Astrocyte of the hippocampus (primary cell): Measurements from ENCODE around the gene DMAC1.
A peak's percentile ranks its signal among the peaks of the same experiment; 100 is the strongest.

Experiments used
- DNase-seq: peaks from one replicate; pipeline ENCODE4 v3.0.0; 2011; ENCODE audit warnings: low read depth, low spot score

DMAC1 gene

GRCh38 chr9:7799234-7799943 is at the start of gene DMAC1:
Gene DMAC1, minus strand, starts transcription at chr9:7799778. Its CDS starts 44 bp downstream, at chr9:7799734.
- peak; percentile 91 for DNase-seq

- DNase-seq, result no peak
These were observed 49.8 kb upstream of the DMAC1 start for GRCh38 chr9:7849362-7849761.

DNA sequence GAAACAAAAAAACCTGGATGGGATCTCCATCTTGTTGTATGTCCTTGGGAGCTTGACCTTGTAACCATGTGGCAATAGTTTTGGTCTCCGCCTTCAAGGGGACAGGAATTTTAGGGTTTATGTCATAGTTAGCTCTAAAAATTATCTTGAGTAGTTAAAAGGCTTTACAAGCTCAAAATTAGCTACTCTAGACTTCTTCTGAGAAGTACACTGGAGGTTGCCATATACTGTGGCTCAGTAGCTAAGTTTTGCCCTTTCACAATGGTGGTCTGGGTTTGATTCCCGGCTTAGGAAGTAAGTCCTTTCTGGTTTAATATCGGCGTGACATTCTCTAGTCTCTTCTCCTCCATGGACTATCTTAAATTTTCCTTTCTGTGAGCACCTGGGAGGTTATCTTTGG is 48.9 kb upstream of the DMAC1 start:
- DNase-seq, result no peak

GRCh38 chr9:7844242-7844641 is 44.7 kb upstream of the DMAC1 start:
- DNase-seq, result peak; percentile 24

DNA sequence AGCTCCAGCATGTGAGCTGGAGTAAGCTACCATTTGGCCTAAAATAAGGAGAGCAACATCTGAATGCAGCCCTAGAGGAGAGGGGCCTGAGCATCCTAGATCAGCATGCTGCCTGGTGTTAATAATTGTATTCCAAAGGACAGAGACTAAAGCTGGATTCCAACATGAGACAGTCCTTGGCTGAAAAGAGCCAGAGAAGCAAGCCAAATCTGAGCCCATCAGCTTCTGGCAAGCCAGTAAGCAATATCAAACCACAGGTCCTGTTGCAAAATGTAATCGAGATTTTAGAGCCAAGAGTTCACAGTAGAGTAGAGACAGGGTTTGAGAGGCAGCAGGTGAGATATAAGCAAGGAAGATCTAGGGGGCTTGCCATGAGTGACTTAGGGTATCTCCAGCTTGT is 42.3 kb upstream of the DMAC1 start:
- DNase-seq, result no peak

DNA sequence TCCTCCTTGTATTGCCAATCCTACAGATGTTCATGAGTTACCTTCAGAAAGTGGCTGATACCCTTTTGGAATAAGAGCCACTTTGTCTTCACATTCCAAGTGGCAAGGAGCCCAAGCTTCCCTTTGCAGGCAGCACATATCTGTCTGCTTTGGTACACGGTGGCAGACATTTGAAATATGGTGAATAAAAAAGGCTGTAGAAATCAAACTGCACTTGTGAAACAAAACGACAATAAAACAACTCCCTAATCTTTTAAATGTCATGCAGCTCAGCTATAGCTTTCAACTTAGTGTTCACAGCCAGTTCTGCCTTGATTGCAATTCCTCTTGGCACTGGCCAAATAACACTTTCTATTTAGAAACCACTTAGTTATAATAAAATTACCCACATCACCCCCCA is 35.0 kb upstream of the DMAC1 start:
- no peak for DNase-seq

DNA sequence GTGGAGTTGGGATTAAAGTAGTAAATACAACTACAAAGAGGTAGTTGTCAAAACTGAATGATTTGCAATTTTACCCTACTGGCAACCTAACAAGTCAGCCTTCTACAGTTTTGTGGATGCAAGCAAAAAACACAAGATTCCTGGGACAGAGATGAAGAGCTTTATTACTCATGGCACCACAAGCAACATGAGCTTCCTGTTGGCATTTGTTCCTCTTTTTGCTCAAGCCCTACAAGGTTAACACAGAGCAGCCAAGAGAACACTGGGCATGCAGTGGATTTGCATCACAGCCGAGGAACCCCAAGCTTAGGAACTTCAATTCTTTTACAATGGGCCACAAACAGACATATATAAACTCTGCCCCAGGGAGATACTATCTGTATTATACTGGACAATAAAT is 28.8 kb upstream of the DMAC1 start:
- DNase-seq, result peak; percentile 1

DNA sequence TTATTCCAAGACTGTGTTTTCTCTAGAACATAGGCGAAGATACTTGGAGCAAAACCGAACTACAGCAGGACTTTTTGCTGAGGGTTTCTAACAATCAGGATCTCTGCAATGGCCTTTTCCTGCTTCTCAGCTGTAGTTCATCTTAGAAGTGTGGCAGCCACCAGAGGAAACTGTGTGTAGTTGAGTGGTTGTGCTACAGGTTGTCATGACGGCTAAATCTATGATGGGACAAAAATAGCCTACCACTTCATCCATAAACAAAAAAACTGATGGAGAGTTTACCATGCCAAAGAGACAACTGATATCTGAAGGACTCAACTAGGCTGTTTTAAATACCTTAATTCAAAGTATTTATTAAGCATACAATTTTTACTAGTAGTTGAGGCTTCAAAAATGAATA is 28.2 kb upstream of the DMAC1 start:
- DNase-seq, result no peak

GRCh38 chr9:7827056-7827455 is 27.5 kb upstream of the DMAC1 start:
- DNase-seq, result no peak

- DNase-seq, result no peak
These were observed 24.1 kb upstream of the DMAC1 start for GRCh38 chr9:7823651-7824050.

- DNase-seq, result no peak
These were observed 20.4 kb upstream of the DMAC1 start for GRCh38 chr9:7819984-7820383.

DNA sequence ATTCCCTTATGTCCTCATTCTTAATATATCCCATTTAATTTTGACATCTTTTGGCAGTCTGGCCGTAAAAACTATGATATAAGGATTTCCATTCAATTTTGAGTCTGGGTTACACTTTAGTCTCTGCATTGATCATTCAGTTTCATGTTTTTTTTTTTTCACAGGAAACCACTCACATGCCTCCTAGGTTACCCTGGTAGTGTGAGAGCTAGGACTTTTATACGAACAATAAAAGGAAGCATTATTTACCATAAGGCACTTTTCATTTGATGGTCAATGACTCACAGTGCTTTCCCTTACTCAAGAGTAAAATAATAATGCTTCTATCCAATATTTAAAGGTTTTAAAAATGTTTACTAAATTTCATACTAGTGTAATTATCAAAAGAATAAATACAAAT is 16.4 kb upstream of the DMAC1 start:
- DNase-seq, result no peak

- DNase-seq, result no peak
These were observed 13.5 kb upstream of the DMAC1 start for GRCh38 chr9:7813030-7813429.

DNA sequence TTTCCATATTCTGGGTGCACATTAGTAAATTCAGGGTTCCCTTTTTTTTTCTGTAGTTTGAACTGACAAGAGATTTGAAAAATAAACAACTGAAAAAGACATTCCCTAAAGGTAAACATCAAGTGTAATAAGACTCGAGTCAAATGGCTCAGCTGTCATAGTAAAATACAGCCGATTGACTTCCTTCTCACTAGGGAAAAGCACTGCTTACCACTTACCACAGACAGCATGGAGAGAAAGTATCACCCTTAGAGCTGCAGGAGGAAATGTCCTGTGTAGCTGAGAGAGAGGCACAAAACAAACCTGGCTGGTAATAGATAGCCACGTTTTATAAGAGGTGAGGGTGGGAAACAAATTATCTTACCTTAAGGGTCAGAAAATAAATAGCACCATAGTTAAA is 12.1 kb upstream of the DMAC1 start:
- DNase-seq, result no peak

- no peak for DNase-seq
These were observed 3.1 kb upstream of the DMAC1 start for GRCh38 chr9:7802666-7803065.

DNA sequence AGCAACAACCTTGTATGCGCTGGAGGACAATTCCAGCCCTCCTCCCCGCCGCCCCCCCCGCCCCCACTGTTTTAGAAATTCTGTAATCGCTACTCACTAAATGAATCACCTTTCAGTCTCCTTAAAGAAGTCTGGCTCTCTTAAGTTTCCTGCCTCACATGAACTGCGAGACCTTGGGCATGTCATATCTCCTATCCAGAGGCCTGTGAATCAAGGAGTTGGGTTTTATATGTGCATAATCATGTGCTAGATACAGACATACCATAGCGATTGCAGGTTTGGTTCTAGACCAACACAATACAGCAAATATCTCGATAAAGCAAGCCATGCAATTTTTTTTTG is 337 bp upstream of the DMAC1 start:
- no peak for DNase-seq

DNA sequence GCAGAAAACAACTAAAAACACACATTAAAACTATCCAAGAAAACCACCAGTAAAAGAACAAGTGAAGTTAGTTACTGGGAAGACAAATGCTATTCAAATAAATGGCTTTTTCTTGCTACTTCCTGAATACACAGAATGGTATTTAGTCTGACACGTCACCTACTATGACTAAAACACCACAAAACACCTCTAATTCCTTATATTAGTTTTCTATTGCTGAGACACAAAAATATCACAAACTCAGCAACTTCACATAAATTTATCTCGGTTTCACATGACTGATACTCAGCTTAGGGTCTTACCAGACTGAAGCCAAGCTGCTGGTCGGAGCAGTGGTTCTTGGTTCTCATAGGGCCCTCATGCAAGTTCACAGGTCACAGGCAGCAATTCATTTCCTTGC is 5.4 kb downstream of the DMAC1 start:
- peak; percentile 10 for DNase-seq

GRCh38 chr9:7791394-7791793 is 8.2 kb downstream of the DMAC1 start:
- DNase-seq, result no peak

DNA sequence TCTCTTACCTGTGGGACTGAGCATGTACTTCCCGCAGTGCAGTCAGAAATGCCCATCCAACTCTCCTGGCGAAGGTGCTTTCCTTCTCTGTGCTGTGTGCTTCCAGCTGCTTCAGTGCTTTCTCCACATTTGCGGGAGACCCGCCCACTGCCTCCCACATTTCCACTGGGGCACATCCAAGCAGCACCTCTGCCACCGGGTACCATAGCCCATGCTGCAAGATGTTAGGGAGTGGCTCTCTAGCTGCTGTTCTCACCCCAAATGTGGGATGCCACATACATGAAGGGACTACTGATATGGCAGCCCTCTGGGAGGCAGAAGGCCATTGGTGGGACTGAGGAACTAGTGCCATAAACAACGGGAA is 8.8 kb downstream of the DMAC1 start:
- no peak for DNase-seq

DNA sequence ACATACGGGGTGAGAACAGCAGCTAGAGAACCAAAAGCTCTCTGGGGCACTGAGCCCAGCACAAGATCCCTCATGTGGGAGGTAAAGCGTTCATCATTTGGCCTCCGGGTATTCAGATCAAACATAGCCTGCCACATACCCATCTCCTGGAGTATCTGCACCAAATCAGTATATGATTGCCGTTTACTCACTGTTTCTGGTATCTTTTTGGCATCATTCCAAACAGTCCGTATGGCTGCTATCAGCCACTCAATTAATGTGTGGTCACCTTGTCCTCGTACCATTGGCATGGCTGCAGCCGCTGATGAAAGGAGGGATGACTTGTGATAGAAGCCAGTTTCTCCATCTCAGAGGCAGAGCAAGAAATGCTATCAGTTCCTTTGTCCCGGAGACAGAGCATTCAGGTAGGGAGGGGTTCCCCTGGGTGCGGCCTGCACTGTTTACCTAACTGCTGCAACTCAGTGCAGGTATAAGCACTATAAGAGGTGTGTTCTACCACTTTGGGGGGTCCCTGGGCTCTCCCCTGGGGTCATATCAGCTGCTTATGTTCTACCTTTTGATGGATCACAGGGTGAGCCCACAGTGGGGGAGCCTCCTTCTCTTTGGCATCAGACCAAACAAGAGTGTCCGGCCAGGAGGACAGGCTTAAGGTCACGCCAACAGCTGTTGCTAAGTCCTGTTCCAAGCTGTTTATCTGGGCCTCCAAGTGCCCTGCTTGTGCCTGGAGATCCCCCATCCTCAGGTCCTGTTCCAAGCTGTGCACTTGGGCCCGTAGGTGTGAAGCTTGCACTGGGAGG is 9.4 kb downstream of the DMAC1 start:
- DNase-seq, result no peak

- DNase-seq, result no peak
These were observed 10.8 kb downstream of the DMAC1 start for GRCh38 chr9:7788772-7789171.

DNA sequence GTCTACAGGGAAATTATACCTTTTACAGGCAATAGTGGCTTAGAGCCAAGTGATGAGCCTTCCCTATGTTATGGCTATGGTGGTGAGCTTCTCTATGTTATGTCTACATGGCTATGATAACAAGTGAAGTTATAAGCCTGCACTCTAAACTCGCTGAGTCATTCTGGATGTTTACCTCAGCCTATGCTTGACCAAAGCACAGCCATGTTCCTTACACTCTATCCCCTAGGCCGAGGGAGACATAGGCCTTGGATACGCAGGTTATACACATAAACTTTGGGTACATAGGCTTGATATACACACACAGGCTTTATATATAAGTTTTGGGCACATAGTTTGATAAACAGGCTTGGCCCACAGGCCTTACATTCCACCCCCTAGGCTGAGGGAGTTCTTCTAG is 13.8 kb downstream of the DMAC1 start:
- no peak for DNase-seq

- DNase-seq, result no peak
These were observed 15.1 kb downstream of the DMAC1 start for GRCh38 chr9:7784472-7784871.
